Pancreas (tissue), 10 donors: ENCODE measurements around the gene RBM18. TPM values are rescaled to one million over a fixed set of nuclear protein-coding genes. Genes with fewer than 3 reads are reported as not detected.

Experiments used
- ATAC-seq, 4 donors: fragments of 200-7000 bp; cut with Tn5 transposase; one replicate each; pipeline versions ENCODE4 v1.8.0 to v1.9.1; 2020; ENCODE audit warnings: mild to moderate bottlenecking in 4 of 4, moderate library complexity in 4 of 4
- DNase-seq, 6 donors: peaks; one replicate each; pipeline ENCODE4 v3.0.0-alpha.2; 2020
- FAIRE-seq: peaks from 2 replicates; lab custom pipeline; 2012; peaks lifted over from hg19 to GRCh38; lab: Jason Lieb, UNC
- H3K27ac ChIP-seq, 4 donors: fragments of 200-600 bp; sonication (generic); 1 replicate in 3 of 4; 2 replicates in 1 of 4; pipeline versions ENCODE4 v1.5.0 to v1.8.0; 2020
- H3K27me3 ChIP-seq, 4 donors: fragments of 200-600 bp; one replicate each; pipeline ENCODE4 v1.8.0; 2021
- H3K36me3 ChIP-seq, 3 donors: fragments of 200-600 bp; sonication (generic) in 1 of 3; one replicate each; pipeline versions ENCODE4 v1.5.0 to v1.8.0; 2020 to 2021
- H3K4me1 ChIP-seq, 3 donors: fragments of 200-600 bp; one replicate each; pipeline ENCODE4 v1.8.0; 2021
- H3K4me3 ChIP-seq, 4 donors: fragments of 200-600 bp; sonication (generic) in 2 of 4; one replicate each; pipeline versions ENCODE4 v1.5.0 to v1.8.0; 2020 to 2021
- H3K9me3 ChIP-seq, 4 donors: fragments of 200-600 bp; one replicate each; pipeline ENCODE4 v1.8.0; 2021
- WGBS, 2 donors: extraction: QIAGEN DNeasy Blood & Tissue Kit; methylation state at CpG; one replicate each; pipeline ENCODE4 v1.1.7; 2013; 5-methylcytosine and 5-hydroxymethylcytosine counted together
- intact Hi-C, 3 donors: fragments of 100-400 bp; cut with DNase I; formaldehyde crosslinking; loops; one replicate each; pipeline versions ENCODE4 v1.11.1 to v1.14.2; 2022
- polyA plus RNA-seq, 2 donors: library from polyadenylated mRNA; stranded (reverse); fragments of 200-250 nt; gene quantifications; one replicate each; pipeline ENCODE4 v1.2.3, GENCODE V29; 2013
- total RNA-seq, 6 donors: library from RNA; stranded (reverse); fragmentation: NEBNext Ultra II Directional in 4 of 6; extraction: Animal tissue kit (Norgen Biotek cat#: 25700) in 4 of 6; gene quantifications; one replicate each; pipeline versions ENCODE4 v1.2.1 to v1.2.4, GENCODE V29; 2021 to 2023
- TF ChIP-seq, protein P1 (sequence below), 4 donors: fragments of 200-600 bp; sonication (generic) in 3 of 4; IDR thresholded peaks; one replicate each; pipeline versions ENCODE4 v1.5.0 to v1.8.0; 2021; ENCODE audit warnings: antibody characterized with exemption in 4 of 4
- donor health status: healthy with polysubstance abuse.
- donor health status: DM: no; HTN: no; CAD: no; lungs with moderate emphysema.
- donor health status: DM: no; HTN: no; CAD: no.
- donor health status: control.
- donor health status: control.
- donor health status: Bipolar disorder and iron deficiency.
- donor health status: DM: yes; HTN: yes; CAD: no.
- donor health status: DM: no; HTN: no; CAD: no.
- donor health status: DM: no; HTN: no; CAD: no.
- donor health status: DM: yes; HTN: yes; CAD: no.

Gene RBM18
- total and polyA plus RNA-seq, 8 donors, result 1.7 to 10.5 (median 6.0) TPM

DNA sequence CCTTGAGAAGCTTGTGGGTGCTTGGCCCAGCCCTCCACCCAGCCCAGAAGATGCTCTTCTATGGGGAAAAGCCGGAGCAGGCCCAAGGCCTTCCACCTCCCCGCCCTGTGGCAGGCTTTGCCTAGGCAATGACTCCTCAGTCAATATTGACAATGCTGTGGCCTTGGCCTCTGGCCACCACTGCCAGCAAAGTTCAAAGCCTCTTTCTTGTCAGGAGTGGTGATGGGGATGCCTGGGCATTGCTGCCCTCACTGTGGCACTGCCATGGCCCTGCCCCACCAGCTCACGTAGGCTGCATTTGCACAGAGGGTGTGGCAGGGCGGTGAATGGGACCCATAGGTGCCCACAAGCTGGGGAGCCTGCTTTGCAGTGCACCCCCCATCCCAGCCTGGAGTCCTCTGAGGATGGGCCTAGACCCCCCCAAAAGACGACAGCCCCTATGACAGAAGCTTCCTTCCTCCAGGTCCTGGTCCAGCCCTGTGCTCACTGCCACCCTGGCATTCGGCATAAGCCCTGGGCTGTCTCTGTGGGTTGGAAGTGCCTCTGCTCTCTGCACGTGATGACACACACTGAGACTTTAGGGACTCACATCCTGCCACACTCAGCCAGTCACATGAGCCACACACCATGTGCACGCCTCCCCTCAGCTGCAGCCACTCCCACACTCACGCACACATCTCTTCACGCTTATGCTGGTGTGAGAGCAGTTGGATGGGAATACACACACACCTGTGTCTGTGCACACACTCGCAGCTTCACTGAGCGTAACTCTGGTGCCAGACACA is 73.9 kb downstream of the RBM18 start:
- no peak for ATAC-seq

DNA sequence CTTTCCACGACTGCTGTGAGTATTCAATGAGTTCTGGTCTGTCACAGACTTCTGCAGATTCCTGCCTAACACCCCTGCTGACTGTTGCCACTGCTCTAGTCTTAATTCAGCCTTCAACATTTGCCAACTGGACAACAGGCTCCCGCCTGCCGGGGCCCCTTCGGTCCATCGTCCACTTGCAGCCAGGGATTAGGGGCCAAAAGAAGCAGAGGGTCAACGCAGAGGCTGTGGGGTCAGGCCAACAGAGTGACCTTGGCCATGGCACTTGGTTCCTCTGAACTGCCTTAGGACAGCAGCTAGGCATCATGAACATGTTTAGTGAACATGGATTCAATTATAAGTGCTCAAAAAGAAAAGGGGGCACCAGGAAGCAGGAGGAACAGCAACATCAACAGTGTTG is 76.3 kb downstream of the RBM18 start:
- Histone ChIP-seq H3K27ac (no peak overlapping the region), H3K4me3 (no peak overlapping the region), H3K4me1 (no peaks in the 10 kb centered on the region), H3K27me3 (no peaks in the 10 kb centered on the region), H3K9me3 (no peaks in the 10 kb centered on the region), H3K36me3 (no peaks in the 10 kb centered on the region)
- DNase-seq, result no peak
- ATAC-seq, result no peak
- TF ChIP-seq, protein P1, sequence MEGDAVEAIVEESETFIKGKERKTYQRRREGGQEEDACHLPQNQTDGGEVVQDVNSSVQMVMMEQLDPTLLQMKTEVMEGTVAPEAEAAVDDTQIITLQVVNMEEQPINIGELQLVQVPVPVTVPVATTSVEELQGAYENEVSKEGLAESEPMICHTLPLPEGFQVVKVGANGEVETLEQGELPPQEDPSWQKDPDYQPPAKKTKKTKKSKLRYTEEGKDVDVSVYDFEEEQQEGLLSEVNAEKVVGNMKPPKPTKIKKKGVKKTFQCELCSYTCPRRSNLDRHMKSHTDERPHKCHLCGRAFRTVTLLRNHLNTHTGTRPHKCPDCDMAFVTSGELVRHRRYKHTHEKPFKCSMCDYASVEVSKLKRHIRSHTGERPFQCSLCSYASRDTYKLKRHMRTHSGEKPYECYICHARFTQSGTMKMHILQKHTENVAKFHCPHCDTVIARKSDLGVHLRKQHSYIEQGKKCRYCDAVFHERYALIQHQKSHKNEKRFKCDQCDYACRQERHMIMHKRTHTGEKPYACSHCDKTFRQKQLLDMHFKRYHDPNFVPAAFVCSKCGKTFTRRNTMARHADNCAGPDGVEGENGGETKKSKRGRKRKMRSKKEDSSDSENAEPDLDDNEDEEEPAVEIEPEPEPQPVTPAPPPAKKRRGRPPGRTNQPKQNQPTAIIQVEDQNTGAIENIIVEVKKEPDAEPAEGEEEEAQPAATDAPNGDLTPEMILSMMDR (IDR thresholded peaks at IDR 0.05), result no peak
- no peak for FAIRE-seq
- intact Hi-C loops, result no loop called here
- WGBS, 2 donors, result 78 to 87% methylated on average over 6 of the region's 6 CpGs

More for the DNA sequence above, 73.9 kb downstream of the RBM18 start:
- intact Hi-C loops, result no loop called here
- WGBS, 2 donors, result 81 to 82% methylated on average over 12 of the region's 12 CpGs
- no peaks in the 10 kb centered on the region for H3K4me1 ChIP-seq
- FAIRE-seq (no peak), DNase-seq (no peak)
- no peaks in the 10 kb centered on the region for H3K27me3 ChIP-seq
- H3K27ac ChIP-seq, result no peak overlapping the region
- H3K4me3 ChIP-seq, result no peak overlapping the region
- TF ChIP-seq, protein P1 (IDR thresholded peaks at IDR 0.05), result no peak
- no peaks in the 10 kb centered on the region for H3K9me3 ChIP-seq
- H3K36me3 ChIP-seq, result no peaks in the 10 kb centered on the region

Other genes with a start within 250 kb of the RBM18 start
- 1 to 10 TPM; 4.6 to 7.5 (median 6.0) TPM for gene TTLL11, start 171.5 kb downstream of the RBM18 start, total RNA-seq
- gene TTLL11, start 171.5 kb downstream of the RBM18 start, polyA plus RNA-seq, result 1 to 10 TPM; 3.4 to 3.8 TPM
- 10 to 100 TPM; 10.7 to 21.7 (median 13.3) TPM for gene NDUFA8, start 105.1 kb downstream of the RBM18 start, total RNA-seq
- gene NDUFA8, start 105.1 kb downstream of the RBM18 start, polyA plus RNA-seq, result 10 to 100 TPM; 29.1 to 37.3 TPM
- gene MORN5, start 104.9 kb downstream of the RBM18 start, total RNA-seq, result under 1 TPM in 2 of 6 donors, not detected in 4; 0.71 to 0.79 TPM
- gene MORN5, start 104.9 kb downstream of the RBM18 start, polyA plus RNA-seq, result under 1 TPM in 1 of 2 donors, not detected in 1; 0.45 TPM
- 1 to 10 TPM in 2 of 6 donors, under 1 TPM in 4; 0.22 to 1.2 (median 0.86) TPM for gene LHX6, start 35.9 kb downstream of the RBM18 start, total RNA-seq
- gene LHX6, start 35.9 kb downstream of the RBM18 start, polyA plus RNA-seq, result 1 to 10 TPM; 1.5 to 1.7 TPM
- 10 to 100 TPM; 13.0 to 22.9 (median 17.5) TPM for gene MRRF, start within 50 bp of the RBM18 start, total RNA-seq
- 10 to 100 TPM; 15.1 to 27.8 TPM for gene MRRF, start within 50 bp of the RBM18 start, polyA plus RNA-seq
- 1 to 10 TPM in 3 of 6 donors, under 1 TPM in 3; 0.32 to 9.9 (median 1.6) TPM for gene PTGS1, start 106.2 kb upstream of the RBM18 start, total RNA-seq
- 1 to 10 TPM in 1 of 2 donors, under 1 TPM in 1; 0.76 to 1.1 TPM for gene PTGS1, start 106.2 kb upstream of the RBM18 start, polyA plus RNA-seq
- gene OR1J1, start 213.1 kb upstream of the RBM18 start, total RNA-seq, result not detected
- gene OR1J1, start 213.1 kb upstream of the RBM18 start, polyA plus RNA-seq, result not detected
- not detected for gene OR1J2, start 246.0 kb upstream of the RBM18 start, total RNA-seq
- under 1 TPM in 1 of 2 donors, not detected in 1; 0.12 TPM for gene OR1J2, start 246.0 kb upstream of the RBM18 start, polyA plus RNA-seq